ENCODE data around the gene PRELID3B. TPM values are rescaled to one million over a fixed set of nuclear protein-coding genes. Genes with fewer than 3 reads are reported as not detected.

Gene PRELID3B
- total and polyA plus RNA-seq, 10 of the 15 experiments (the other 5 are each of a cell fraction or from before 2014, with no cell fraction given) = 72.5 to 151 (median 124) TPM

GRCh38 chr20:59004763-59005522 lies 37.6 kb downstream of the PRELID3B start (continued):
- TF ChIP-seq ZBTB33 (IDR thresholded peaks at IDR 0.05) = no peak
- TF ChIP-seq CEBPZ (IDR thresholded peaks at IDR 0.05; ENCODE audit: low read depth, low read length) = no peak
- peak; percentile 80 for TF ChIP-seq IRF4 (IDR thresholded peaks at IDR 0.05; ENCODE audit: low read depth, low read length)
- peak; percentile 27; the same call in 1 of the 2 replicates for TF ChIP-seq ESRRA (IDR thresholded peaks at IDR 0.05; ENCODE audit: low read length)
- peak; percentile 94 for TF ChIP-seq RELA (IDR thresholded peaks at IDR 0.05; ENCODE audit: borderline replicate concordance, partially characterized antibody)
- TF ChIP-seq IRF3 (IDR thresholded peaks at IDR 0.05) = no peak
- TF ChIP-seq KLF5 (IDR thresholded peaks at IDR 0.05; ENCODE audit: partially characterized antibody) = no peak
- peak; percentile 69 for TF ChIP-seq MXI1 (IDR thresholded peaks at IDR 0.05; ENCODE audit: low read depth, low read length)
- 0 out of 2 replicates have a peak, but pooled peaks have one; percentile 38 for TF ChIP-seq E2F4 (IDR thresholded peaks at IDR 0.05; ENCODE audit: low read depth, low read length)
- no peak for TF ChIP-seq SREBF1 (IDR thresholded peaks at IDR 0.05; ENCODE audit: low read length)
- no peak for TF ChIP-seq SREBF2 (IDR thresholded peaks at IDR 0.05; ENCODE audit: low read length)
- TF ChIP-seq ZNF207 (IDR thresholded peaks at IDR 0.05; ENCODE audit: borderline replicate concordance) = 0 out of 2 replicates have a peak, but pooled peaks have one; percentile 10
- peak; percentile 84 to 91; a peak in 3 of 4 replicates for TF ChIP-seq EP300 (IDR thresholded peaks at IDR 0.05; ENCODE audit: borderline replicate concordance in 1 of 2, control insufficient read depth in 1 of 2, low read depth in 2 of 2, low read length in 2 of 2)
- no peak for TF ChIP-seq USF1 (IDR thresholded peaks at IDR 0.05; ENCODE audit: borderline replicate concordance, extremely low read length, insufficient read depth, low read depth, low read length)
- TF ChIP-seq RFX5 (IDR thresholded peaks at IDR 0.05; ENCODE audit: low read depth, low read length) = no peak
- peak; percentile 60 for TF ChIP-seq SMAD1 (IDR thresholded peaks at IDR 0.05; ENCODE audit: low read depth, partially characterized antibody)
- peak; percentile 80 for TF ChIP-seq STAT3 (IDR thresholded peaks at IDR 0.05; ENCODE audit: low read depth, low read length)
- TF ChIP-seq TARDBP (IDR thresholded peaks at IDR 0.05; ENCODE audit: borderline replicate concordance) = peak; percentile 40; the same call in 1 of the 2 replicates
- TF ChIP-seq CEBPB (IDR thresholded peaks at IDR 0.05; ENCODE audit: borderline replicate concordance in 1 of 2, low read depth in 2 of 2, low read length in 2 of 2) = no peak
- TF ChIP-seq POLR2AphosphoS2 (IDR thresholded peaks at IDR 0.05; ENCODE audit: low read depth, low read length) = no peak
- TF ChIP-seq CHD1 (IDR thresholded peaks at IDR 0.05; ENCODE audit: low read depth, low read length) = no peak
